Astrocyte (in vitro differentiated cells and primary cell): Measurements from ENCODE around the gene FAM219A. TPM values are rescaled to one million over a fixed set of nuclear protein-coding genes. Genes with fewer than 3 reads are reported as not detected.

ENCODE experiments used
- DNase-seq: peaks from one replicate; pipeline ENCODE4 v3.0.0-alpha.2; 2010; ENCODE audit warnings: low read depth
- FAIRE-seq: peaks from 2 replicates; lab custom pipeline; 2011; peaks lifted over from hg19 to GRCh38; lab: Jason Lieb, UNC
- H2AFZ ChIP-seq: 2 replicates; pipeline ENCODE4 v1.6.0; 2012; ENCODE audit warnings: low read depth, low read length, inconsistent platforms
- H3K27ac ChIP-seq: 2 replicates; pipeline ENCODE4 v1.5.1; 2011; ENCODE audit warnings: low read depth, low read length, inconsistent platforms
- H3K27me3 ChIP-seq: 2 replicates; pipeline ENCODE4 v1.6.0; 2011; ENCODE audit warnings: low read length, inconsistent platforms; ENCODE audit not compliant: insufficient read depth
- H3K36me3 ChIP-seq: 2 replicates; pipeline ENCODE4 v1.5.1; 2011; ENCODE audit warnings: low read length, inconsistent platforms; ENCODE audit not compliant: insufficient read depth
- H3K4me1 ChIP-seq: 2 replicates; pipeline ENCODE4 v1.5.1; 2011; ENCODE audit warnings: low read length, inconsistent platforms; ENCODE audit not compliant: insufficient read depth
- H3K4me2 ChIP-seq: 2 replicates; pipeline ENCODE4 v1.6.0; 2012; ENCODE audit warnings: low read length, inconsistent platforms
- H3K4me3 ChIP-seq: 2 replicates; pipeline ENCODE4 v1.5.1; 2011; ENCODE audit warnings: low read depth, mild to moderate bottlenecking, low read length, inconsistent platforms; ENCODE audit not compliant: insufficient read depth
- H3K79me2 ChIP-seq: 2 replicates; pipeline ENCODE4 v1.6.0; 2012; ENCODE audit warnings: mild to moderate bottlenecking, low read length, inconsistent platforms; ENCODE audit not compliant: insufficient read depth
- H3K9ac ChIP-seq: 2 replicates; pipeline ENCODE4 v1.6.0; 2012; ENCODE audit warnings: mild to moderate bottlenecking, low read length, inconsistent platforms
- H3K9me3 ChIP-seq: 2 replicates; pipeline ENCODE4 v1.5.1; 2012; ENCODE audit warnings: low read depth, mild to moderate bottlenecking, low read length, inconsistent platforms; ENCODE audit not compliant: insufficient read depth
- H4K20me1 ChIP-seq: 2 replicates; pipeline ENCODE4 v1.6.0; 2012; ENCODE audit warnings: low read length, inconsistent platforms; ENCODE audit not compliant: insufficient read depth
- H3K27ac Mint-ChIP-seq: one replicate; pipeline ENCODE4 v1.8.0; 2021; ENCODE audit warnings: mild to moderate bottlenecking, mixed read lengths; ENCODE audit not compliant: unreplicated experiment
- H3K27me3 Mint-ChIP-seq: one replicate; pipeline ENCODE4 v1.8.0; 2021; ENCODE audit warnings: low read depth, mixed read lengths; ENCODE audit not compliant: unreplicated experiment
- H3K36me3 Mint-ChIP-seq: one replicate; pipeline ENCODE4 v1.8.0; 2021; ENCODE audit warnings: low read depth, mixed read lengths; ENCODE audit not compliant: unreplicated experiment
- H3K4me1 Mint-ChIP-seq: one replicate; pipeline ENCODE4 v1.8.0; 2021; ENCODE audit warnings: low read depth, mixed read lengths; ENCODE audit not compliant: unreplicated experiment
- H3K4me3 Mint-ChIP-seq: one replicate; pipeline ENCODE4 v1.8.0; 2021; ENCODE audit warnings: mild to moderate bottlenecking, moderate library complexity, mixed read lengths; ENCODE audit not compliant: unreplicated experiment
- H3K9me3 Mint-ChIP-seq: one replicate; pipeline ENCODE4 v1.8.0; 2021; ENCODE audit warnings: mild to moderate bottlenecking, mixed read lengths; ENCODE audit not compliant: unreplicated experiment
- CTCF ChIP-seq: IDR thresholded peaks from 2 replicates; pipeline ENCODE4 v1.5.1; 2011; ENCODE audit warnings: low read depth, mild to moderate bottlenecking, inconsistent platforms, low read length, moderate library complexity; ENCODE audit not compliant: insufficient read depth
- EZH2 ChIP-seq: IDR thresholded peaks from 2 replicates; pipeline ENCODE4 v1.6.1; 2012; ENCODE audit warnings: mild to moderate bottlenecking, low read length, inconsistent platforms; ENCODE audit not compliant: insufficient read depth
- total RNA-seq: library from RNA; stranded (reverse); gene quantifications from 2 replicates; pipeline ENCODE4 v1.2.1, GENCODE V29; 2021

The FAM219A gene
- total RNA-seq, 1 donor from 2014 or later = 63.5 TPM

DNA sequence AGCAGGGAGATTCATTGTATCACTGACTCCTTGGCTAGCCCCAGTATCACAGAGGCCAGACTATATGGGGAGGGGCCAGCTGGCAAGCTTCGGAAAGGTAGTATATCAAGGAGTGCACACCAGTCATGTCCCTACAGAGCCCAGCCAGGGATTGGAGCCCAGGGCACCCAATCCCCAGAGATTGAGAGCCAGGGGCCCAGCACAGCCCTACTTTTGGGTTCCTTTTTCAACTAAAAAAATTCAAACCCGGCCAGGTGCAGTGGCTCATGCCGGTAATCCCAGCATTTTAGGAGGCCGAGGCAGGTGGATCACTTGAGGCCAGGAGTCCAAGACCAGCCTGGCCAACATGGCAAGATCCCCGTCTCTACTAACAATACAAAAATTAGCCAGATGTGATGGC lies 76.3 kb downstream of the FAM219A start:
- Histone ChIP-seq H3K79me2 (no peaks in the 10 kb centered on the region), H3K27ac (no peak overlapping the region), H3K9me3 (no peaks in the 10 kb centered on the region), H3K4me3 (no peak overlapping the region), H3K9ac (no peak overlapping the region), H4K20me1 (no peaks in the 10 kb centered on the region), H3K36me3 (no peaks in the 10 kb centered on the region), H3K4me1 (peaks cover 8% of the 10 kb centered on the region), H3K4me2 (no peak overlapping the region), H2AFZ (no peak overlapping the region), H3K27me3 (peaks cover 7% of the 10 kb centered on the region)
- Mint-ChIP-seq H3K27me3 (peaks cover 53% of the 10 kb centered on the region), H3K27ac (no peak overlapping the region), H3K4me1 (no peaks in the 10 kb centered on the region), H3K9me3 (peaks cover 5% of the 10 kb centered on the region), H3K4me3 (peak overlapping the region; percentile 37), H3K36me3 (peaks cover 18% of the 10 kb centered on the region)
- FAIRE-seq (no peak), DNase-seq (no peak)
- TF ChIP-seq EZH2 (no peak), CTCF (no peak)

DNA sequence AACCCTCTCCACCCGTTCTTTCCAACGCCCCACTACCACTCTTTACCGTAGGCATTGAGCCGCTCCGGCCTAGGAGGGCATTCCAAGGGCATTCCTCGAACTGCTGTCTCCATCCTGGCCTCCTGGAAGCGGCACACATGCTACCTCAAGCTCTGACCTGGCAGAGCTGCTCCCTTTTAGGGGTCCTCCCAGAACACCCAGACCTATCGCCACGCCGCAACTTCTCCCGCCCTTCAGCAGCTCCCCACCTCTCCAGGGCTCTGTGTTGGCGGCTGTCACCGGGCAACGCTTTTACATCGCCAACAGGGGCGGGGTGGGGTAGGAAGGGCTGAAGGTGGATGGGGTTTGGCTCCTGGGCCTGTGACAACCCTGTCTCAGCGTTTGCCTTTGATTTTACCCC lies 77.0 kb downstream of the FAM219A start:
- no peaks in the 10 kb centered on the region for H3K36me3 ChIP-seq
- H3K4me3 Mint-ChIP-seq = peak overlapping the region; percentile 73
- H3K27ac Mint-ChIP-seq = no peak overlapping the region
- peak overlapping the region; percentile 61 for H3K4me3 ChIP-seq
- peak overlapping the region; percentile 74 for H3K9ac ChIP-seq
- DNase-seq = no peak
- H3K27me3 Mint-ChIP-seq = peaks cover 53% of the 10 kb centered on the region
- H4K20me1 ChIP-seq = no peaks in the 10 kb centered on the region
- no peaks in the 10 kb centered on the region for H3K79me2 ChIP-seq
- TF ChIP-seq CTCF (no peak), EZH2 (no peak)
- H3K4me1 Mint-ChIP-seq = no peaks in the 10 kb centered on the region
- H3K9me3 Mint-ChIP-seq = peaks cover 5% of the 10 kb centered on the region
- FAIRE-seq = no peak
- H2AFZ ChIP-seq = peak overlapping the region; percentile 96
- H3K27ac ChIP-seq = no peak overlapping the region
- H3K4me1 ChIP-seq = peaks cover 10% of the 10 kb centered on the region
- no peaks in the 10 kb centered on the region for H3K9me3 ChIP-seq
- H3K36me3 Mint-ChIP-seq = peaks cover 18% of the 10 kb centered on the region
- peaks cover 7% of the 10 kb centered on the region for H3K27me3 ChIP-seq
- H3K4me2 ChIP-seq = peak overlapping the region; percentile 96

GRCh38 chr9:34380511-34381315 lies 77.7 kb downstream of the FAM219A start:
- H3K27ac ChIP-seq = no peak overlapping the region
- no peaks in the 10 kb centered on the region for H4K20me1 ChIP-seq
- H3K27me3 ChIP-seq = peaks cover 7% of the 10 kb centered on the region
- Mint-ChIP-seq H3K4me1 (peaks cover 4% of the 10 kb centered on the region), H3K27ac (no peak overlapping the region), H3K9me3 (peaks cover 5% of the 10 kb centered on the region), H3K4me3 (peak overlapping the region; percentile 74), H3K36me3 (peaks cover 18% of the 10 kb centered on the region), H3K27me3 (peaks cover 49% of the 10 kb centered on the region)
- no peaks in the 10 kb centered on the region for H3K9me3 ChIP-seq
- DNase-seq (peak; percentile 44), FAIRE-seq (no peak)
- H3K79me2 ChIP-seq = no peaks in the 10 kb centered on the region
- peaks cover 12% of the 10 kb centered on the region for H3K4me1 ChIP-seq
- peak overlapping the region; percentile 96 for H2AFZ ChIP-seq
- H3K9ac ChIP-seq = peak overlapping the region; percentile 74
- TF ChIP-seq EZH2 (no peak), CTCF (no peak)
- peak overlapping the region; percentile 61 for H3K4me3 ChIP-seq
- H3K36me3 ChIP-seq = no peaks in the 10 kb centered on the region
- H3K4me2 ChIP-seq = peak overlapping the region; percentile 96
